GM18520 (cell line): ENCODE results near the gene ROBO2.

Experiments
- ATAC-seq: cut with Tn5 transposase; IDR thresholded peaks from one replicate; pipeline ENCODE4 v1.9.1; 2021; ENCODE audit not compliant: unreplicated experiment

Gene ROBO2

DNA sequence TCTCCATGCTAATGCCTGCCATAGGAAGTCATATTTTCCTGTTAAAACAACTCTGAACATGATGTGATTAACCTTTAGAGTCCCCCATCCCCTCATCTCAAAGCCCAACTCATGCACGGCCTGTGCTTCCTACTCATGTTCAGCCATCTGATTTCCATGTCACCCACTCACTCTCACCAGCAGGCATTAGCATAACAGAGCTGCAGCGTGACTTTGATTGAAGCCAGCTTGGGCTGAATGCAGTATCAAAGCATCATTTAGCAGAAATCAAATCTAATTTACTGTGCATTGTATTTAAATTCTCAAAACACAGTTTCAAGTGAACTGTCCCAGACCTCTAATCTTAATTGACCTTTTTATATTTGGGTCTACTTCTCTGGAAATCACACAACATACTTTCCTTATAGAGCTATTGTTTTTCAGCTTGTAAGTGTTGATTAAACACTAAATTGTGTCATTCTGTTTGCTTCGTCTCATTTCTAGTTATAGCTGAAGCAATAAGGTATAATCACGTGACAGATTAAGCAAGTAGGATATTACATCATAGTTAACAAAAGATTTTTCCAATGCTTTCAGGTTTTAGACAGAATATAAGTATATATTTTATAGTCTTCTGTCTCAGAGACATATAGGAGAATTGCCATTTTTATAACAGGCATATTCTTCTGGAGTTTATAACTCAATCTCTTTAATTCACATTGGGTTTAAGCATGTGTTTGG, 501.5 kb downstream of the ROBO2 start:
- no peak for ATAC-seq

DNA sequence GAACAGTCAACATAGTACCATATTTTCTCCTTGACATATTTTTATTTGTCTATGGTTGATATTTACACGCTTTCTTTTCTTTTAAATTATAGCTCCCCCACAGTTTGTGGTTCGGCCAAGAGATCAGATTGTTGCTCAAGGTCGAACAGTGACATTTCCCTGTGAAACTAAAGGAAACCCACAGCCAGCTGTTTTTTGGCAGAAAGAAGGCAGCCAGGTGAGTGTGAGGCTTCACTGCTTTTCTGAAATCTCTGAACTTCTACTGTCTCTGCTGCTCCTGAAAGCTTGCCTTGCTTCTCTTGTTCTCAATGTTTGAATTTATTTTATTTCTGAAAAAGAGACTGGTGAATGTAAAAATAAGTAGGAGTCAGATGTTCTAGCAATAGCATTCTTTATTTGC, 506.3 kb downstream of the ROBO2 start:
- no peak for ATAC-seq

DNA sequence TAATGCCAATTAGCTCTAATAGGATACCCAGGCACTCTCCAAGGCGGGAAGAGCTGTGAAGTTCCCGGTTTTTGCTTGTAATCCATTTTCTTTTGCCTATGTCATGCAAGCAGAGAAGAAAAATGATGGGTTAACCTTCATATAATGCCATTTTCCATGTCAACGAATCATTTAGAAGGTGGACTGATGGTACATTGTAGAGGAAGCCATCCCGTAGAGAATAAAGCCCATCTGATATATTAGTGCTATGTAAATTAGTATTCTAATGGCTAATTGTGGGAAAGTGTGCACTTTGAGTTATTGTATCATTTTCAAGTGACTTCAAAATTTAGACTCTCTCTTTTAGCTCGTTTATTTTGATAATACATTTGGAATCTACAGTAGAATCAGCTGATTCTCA, 509.1 kb downstream of the ROBO2 start:
- ATAC-seq = no peak

DNA sequence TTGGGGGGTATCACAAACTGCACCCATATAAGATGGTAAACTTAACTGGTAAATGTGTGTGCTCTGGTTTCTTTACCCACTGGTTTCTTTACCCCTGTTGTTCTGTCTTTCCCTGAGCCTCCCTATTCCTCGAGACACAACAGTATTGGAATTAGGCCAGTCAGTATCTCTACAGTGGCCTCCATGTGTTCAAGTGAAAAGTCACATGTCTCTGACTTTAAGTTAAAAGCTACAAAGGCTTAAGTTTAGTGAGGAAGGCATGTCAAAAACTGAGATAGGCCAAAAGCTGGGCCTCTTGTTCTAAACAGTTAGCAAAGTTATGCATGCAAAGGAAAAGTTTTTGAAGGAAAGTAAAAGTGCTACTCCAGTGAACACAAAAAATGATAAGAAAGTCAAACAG, 513.3 kb downstream of the ROBO2 start:
- ATAC-seq = no peak

DNA sequence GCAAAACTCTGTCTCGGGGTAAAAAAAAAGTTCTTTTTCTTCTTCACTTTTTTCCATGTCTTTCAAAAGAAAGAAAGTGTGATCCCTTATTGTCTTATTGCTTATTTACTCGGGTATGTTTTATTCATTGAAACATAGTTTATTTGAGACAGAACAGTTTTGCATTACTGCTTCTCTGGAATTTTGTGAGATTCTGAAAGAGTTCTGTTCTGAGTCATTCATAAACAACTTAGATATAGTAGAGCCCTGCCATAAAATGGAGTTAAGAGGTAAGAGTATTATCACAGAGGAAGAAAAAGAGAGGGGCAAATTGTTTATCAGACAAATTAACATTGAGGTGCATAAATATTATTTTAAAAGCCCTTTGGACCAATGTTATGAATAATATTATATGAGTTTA, 522.2 kb downstream of the ROBO2 start:
- no peak for ATAC-seq

DNA sequence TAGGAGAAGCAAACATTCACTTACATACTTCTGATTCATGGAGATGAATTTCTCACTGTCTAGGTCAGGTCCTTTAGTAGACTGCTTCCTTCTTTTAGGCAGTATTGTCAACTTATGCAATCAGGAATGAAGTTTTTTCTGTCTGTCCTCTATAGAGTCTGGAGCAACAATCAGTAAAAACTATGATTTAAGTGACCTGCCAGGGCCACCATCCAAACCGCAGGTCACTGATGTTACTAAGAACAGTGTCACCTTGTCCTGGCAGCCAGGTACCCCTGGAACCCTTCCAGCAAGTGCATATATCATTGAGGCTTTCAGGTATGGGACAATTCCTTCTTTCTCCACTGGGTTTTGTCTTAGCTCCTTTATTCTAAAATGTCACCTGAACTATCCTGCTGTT, 523.1 kb downstream of the ROBO2 start:
- no peak for ATAC-seq

DNA sequence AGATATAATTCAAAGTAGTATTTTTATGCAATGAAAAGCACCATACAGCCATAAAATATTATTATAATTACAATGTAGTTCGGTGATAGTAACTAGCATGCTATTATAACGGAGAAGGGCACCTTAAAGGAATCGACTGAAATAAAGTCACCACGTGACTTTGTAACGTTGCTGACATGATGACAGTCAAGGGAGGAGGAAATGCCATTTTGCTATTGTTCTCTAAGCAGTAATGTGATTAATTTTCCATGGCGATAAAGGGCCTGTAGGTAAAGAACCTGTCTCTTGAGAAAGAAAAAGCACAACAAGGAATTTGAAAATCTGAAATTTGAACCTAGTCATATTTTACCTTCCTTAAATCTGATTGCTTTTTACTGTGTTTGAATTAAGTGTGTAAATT, 526.2 kb downstream of the ROBO2 start:
- no peak for ATAC-seq

DNA sequence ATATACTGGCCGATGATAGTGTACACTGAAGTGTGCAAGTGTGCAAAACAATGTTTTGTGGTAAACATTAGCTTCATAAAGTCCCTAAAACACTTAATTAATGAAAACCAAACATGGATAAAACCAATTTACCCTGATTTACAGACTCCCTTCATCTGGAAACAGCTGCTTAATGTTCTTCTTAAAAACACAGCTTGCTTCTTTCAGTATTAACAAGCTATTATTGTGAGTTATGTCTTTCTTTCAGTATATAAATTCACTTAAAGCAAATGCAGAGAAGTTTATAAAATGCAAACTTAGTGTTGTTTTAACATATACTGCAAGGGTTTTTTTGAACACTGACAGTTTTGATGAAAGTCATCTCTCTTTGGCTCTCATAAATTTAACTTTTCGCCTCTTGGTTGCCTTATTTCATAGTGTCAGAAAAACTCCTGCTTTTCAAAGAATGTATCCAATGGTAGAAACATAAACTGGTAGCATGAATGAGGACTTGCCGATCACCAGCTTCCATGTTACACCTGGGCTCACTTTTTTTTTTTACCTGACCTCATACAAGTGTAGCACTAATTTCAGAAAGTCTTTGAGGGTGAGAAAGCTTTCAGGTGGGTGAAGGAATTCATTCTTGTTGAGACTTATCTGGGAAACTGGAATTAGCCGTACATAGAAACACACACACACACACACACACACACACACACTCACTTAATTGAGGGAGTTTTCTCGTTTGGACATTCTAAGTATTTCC, 532.2 kb downstream of the ROBO2 start:
- ATAC-seq = no peak

DNA sequence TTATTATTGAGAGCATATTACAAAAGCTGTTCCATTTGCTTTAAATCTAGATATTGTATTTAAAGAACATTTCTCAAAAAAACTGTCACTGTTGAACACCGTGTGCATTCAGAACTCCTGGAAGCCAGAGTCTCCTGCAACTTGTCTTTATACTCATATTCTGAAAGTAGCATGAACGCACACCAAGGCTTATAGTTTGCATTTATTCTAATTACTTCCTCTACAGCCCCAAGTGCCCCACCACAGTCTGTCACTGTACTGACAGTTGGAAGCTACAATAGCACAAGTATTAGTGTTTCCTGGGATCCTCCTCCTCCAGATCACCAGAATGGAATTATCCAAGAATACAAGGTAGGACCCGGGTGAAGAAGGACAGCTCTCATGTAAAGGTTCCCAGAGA, 537.4 kb downstream of the ROBO2 start:
- ATAC-seq = no peak

DNA sequence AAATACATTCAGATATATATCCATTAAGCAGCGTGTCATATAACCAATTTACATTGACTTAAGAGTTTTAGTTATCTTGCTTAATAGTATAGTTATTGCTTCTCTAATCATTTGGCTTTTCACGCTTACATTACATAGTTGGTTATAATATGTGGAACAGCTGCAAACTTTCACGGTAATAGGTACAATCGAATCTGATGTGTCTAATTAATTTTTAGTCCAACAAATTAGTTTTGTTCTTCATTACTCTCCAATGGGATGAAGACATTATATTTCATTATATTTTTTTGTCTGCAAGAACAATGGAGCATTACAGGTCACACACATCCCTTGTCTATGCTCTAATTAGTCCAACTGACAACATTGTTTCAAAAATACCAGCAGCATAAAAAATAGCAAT, 546.3 kb downstream of the ROBO2 start:
- ATAC-seq = no peak

DNA sequence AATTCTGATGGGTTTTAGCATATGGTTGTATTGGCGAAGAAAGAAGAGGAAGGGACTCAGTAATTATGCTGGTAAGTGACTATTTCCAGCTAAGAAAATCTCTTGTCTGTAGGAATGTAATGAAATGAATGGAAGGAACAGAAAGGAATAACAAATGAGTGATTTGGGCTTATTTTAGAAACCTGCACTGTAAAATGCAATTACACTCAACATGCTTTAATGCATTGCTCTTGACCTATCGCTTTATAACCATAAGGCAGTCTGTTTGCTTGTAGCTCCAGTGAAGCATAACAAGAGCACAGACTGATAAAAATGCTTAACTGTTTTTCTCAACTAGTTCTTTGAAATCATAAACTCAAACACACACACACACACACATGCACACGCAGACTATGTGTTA, 549.0 kb downstream of the ROBO2 start:
- no peak for ATAC-seq

DNA sequence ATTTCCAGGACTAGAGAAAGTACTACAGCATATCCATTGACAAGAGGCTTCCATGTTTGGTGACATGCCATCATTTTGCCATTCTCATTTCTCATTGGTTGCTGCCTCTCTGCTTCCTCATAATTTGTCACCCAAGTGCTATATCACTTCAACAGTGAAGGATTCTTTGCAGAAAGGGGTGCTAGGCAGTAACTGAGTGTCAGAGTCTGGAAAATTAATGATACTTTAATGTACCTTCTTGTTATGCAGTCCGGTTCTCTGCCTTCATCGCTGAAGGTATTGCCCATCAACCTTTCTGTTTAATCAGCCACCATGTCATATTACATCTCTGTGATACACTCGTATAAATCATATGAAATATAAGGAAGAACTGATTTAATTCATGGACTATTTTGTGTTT, 550.3 kb downstream of the ROBO2 start:
- ATAC-seq = no peak

DNA sequence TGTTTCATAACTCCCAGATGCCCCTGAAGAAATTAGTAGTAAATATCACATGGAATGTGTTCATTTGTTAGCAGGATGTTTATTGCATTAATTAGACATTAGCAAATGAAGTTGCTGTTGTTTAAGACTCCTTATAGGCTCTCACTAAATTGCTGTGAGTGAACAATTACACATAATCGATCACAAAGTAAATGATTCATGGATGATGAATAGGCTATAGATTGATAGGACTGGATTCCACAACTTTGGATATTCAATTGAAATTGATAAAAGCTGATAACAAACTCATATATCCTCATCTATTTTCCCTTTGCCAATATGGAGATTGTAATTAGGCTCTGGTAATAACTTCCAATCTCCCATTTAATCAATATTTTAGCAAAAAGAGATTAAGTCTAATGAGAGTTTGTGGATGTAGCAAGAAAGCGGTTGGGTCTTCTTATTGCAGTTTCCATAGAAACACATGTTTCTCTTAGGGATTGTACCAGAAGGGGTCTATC, 555.5 kb downstream of the ROBO2 start:
- no peak for ATAC-seq

DNA sequence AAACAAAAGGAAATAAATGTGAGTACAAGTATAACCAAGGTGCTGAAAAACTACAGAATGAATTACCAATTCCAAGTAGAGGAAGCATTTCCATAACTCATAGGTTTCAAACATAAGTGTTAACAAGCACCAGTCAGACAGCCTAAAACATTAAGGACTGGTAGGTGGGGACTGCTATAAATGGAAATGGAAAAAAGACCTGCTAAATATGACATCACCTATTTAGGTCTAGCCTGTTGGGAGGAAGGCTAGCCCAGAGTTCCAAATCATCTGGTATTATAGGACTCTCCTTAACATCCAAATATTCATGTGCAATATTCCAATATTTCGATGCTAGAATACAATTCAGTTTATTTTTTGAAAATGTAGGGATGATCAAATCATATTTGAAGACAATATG, 560.0 kb downstream of the ROBO2 start:
- no peak for ATAC-seq

DNA sequence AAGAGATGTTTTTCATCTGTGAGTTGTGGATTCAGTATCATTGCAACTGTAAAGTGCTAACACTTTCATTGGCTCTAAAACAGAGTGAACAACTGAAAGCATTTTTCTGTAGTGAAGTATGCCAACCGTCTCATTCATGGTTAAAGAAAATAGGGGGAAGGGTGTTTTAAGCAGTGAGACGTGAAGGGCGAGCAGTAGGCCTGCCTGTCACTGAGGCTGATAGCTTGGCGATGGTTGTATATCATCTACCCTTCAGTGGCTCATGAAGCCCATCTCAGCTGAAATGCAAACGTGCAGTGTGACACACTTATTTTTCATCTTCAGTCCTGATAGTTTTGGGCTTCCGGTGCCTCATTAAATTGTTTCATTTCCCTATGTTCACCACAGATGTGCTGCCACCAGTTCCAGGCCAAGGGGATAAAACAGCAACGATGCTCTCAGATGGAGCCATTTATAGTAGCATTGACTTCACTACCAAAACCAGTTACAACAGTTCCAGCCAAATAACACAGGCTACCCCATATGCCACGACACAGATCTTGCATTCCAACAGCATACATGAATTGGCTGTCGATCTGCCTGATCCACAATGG, 562.0 kb downstream of the ROBO2 start:
- no peak for ATAC-seq

DNA sequence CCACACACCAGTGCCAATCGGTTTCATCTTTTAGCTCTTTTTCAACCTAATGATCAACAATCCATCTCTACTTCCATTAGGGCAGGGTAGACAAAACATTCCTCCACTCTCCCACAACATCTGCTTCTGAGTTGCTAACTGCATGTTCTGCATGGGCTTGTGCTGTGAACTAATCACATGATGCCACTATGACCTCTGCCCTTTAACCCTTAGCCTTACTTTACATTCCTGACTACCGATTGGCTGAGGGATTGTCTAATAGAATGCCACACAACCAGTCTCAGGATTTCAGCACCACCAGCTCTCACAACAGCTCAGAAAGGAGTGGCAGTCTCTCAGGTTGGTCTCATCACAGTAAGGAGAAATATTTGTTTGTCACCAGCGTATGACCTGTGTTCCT, 562.8 kb downstream of the ROBO2 start:
- ATAC-seq = no peak

DNA sequence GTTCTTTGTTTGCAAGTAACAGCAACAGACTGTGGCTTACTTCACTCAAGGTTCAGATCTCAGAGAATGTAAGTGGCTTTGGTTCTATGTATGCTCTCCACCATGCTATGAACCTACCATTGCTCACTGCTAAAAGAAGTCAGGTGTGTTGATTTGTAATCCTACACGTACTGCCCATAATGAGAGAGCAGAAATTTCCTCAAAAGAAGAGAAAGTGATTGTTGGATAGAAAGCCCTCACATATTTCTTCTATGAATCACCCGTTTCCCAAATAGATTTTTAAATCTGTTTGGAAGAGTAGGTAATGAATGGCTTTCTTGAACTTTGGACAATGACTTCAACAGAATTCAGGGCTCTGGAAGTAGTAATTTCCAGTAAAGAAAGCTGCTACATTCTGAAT, 565.4 kb downstream of the ROBO2 start:
- no peak for ATAC-seq

DNA sequence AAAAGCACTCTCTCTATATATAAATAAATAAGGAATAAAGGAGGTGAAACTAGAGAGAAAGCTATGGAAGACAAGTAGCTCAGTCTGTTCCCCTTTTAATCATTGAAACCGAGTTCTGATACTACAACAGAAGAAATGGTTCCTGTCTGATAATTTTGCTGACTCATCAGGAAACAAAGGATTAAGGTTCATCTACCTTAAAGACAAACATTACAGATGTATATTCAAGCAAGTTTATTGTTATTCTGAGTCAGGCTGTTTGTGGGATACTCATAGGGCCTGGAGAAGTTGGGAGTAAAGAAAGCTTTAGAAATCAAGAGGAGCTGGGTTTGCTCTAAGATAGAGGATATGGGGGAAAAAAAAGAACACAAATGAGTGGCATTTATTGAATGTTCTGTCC, 566.0 kb downstream of the ROBO2 start:
- ATAC-seq = no peak

DNA sequence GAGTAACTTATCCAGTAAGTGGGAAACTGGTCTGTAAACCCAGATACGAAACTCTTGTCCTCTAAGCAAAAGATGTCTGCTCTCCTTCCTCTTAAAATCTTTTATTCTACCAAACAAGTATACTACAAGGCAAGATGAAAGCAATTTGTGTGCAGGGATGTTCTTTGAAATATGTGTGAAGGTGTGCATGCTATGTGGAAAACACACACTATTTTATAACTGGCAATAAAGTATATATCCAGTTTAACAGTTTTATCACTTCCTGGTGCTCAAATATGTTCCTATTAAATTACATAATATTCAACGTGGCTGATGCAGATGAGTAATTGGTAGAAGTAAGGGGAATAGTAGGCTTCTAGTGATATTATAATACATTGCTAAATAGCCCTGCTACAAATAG, 566.5 kb downstream of the ROBO2 start:
- no peak for ATAC-seq

DNA sequence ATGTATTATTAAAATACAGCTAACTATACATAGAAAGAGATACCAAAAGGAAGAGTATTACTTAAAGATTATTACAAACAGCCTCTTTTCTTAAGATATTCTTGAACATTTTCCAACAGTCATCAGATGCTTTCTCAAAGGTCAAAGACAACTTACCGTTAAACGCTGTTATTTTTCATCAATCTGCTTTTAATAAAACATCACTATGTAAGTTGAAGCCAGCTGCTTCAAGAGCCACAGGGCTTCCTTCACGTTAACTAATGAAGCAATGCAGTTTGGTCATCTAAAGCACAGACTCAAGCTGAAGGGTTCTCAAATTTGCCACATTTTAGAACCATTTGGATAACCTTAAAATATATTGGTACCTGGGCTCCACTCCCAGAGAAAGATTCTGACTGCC, 578.8 kb downstream of the ROBO2 start:
- ATAC-seq = no peak

DNA sequence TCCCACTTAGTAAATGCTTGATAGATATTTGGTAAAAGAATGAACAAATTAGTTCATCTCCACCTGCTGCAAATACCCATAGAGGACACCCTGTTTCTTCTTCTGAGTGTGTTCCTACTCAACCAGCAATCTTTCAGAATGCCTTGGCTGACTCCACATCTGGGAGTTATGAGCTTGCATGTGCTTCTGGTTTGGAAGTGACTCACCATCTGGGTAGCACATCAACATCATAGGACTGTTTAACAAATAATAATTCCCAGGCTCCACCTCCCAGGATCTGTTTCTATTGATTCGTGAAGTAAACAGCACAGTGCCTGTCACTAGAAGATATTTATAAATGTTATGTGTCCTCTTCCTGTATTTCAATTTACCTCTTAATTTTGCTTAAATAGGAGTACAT, 580.1 kb downstream of the ROBO2 start:
- ATAC-seq = no peak

DNA sequence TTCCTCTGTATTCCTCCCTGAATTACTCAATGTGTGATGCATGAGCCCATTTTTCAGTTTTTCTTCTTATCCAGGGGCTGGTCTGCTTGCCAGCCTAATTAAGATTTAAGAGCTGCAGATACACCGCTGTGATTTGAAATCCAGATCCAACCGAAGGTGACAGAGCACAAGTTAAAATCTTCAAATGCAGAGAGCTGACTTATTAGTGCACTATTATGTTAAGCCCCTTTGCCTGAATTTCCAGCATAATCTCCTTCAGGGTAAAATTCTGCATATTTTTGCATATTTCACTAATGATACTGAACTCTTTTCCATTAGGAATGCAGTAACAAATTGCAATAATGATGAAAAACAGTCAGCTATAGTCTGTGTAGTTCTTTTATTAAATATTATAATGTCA, 583.6 kb downstream of the ROBO2 start:
- ATAC-seq = no peak
